HG02571 (cell line): ENCODE results near the gene RNF103.

Experiments
- ATAC-seq: cut with Tn5 transposase; IDR thresholded peaks from one replicate; pipeline ENCODE4 v1.9.1; 2021; ENCODE audit warnings: mild to moderate bottlenecking, moderate library complexity; ENCODE audit not compliant: unreplicated experiment

Gene RNF103

GRCh38 chr2:86577817-86578456 is 45.7 kb downstream of the RNF103 start:
- ATAC-seq: no peak

- ATAC-seq: no peak
Measured at GRCh38 chr2:86570059-86570458, 53.6 kb downstream of the RNF103 start.

GRCh38 chr2:86566821-86567190 is 56.9 kb downstream of the RNF103 start:
- ATAC-seq: no peak

- ATAC-seq: no peak
Measured at GRCh38 chr2:86566158-86566820, 57.4 kb downstream of the RNF103 start.

GRCh38 chr2:86563650-86564061 is 60.0 kb downstream of the RNF103 start:
- no peak for ATAC-seq

GRCh38 chr2:86562922-86563649 is 60.6 kb downstream of the RNF103 start, which contains the start of gene CHMP3:
Gene CHMP3, minus strand, starts transcription at chr2:86563443. Its CDS starts 95 bp downstream, at chr2:86563348.
- peak; percentile 85 for ATAC-seq

GRCh38 chr2:86562485-86562921 is 61.2 kb downstream of the RNF103 start:
- ATAC-seq: no peak

GRCh38 chr2:86557836-86558235 is 65.8 kb downstream of the RNF103 start:
- ATAC-seq: no peak

- ATAC-seq: no peak
Measured at GRCh38 chr2:86556508-86556907, 67.2 kb downstream of the RNF103 start.
